D721Med (cell line): ENCODE results near the gene GPBP1L1.

ENCODE experiments used
- DNase-seq: peaks from one replicate; pipeline ENCODE4 v3.0.0; 2011; ENCODE audit warnings: low spot score; ENCODE audit not compliant: insufficient read length
- FAIRE-seq: peaks from 2 replicates; lab custom pipeline; 2011; peaks lifted over from hg19 to GRCh38; lab: Jason Lieb, UNC
- CTCF ChIP-seq: IDR thresholded peaks from 2 replicates; pipeline ENCODE4 v1.5.1; 2012; ENCODE audit warnings: mild to moderate bottlenecking, control low read depth; ENCODE audit not compliant: insufficient read depth; ENCODE audit errors: missing control alignments

GPBP1L1 gene

GRCh38 chr1:45667321-45668111 lies 18.8 kb downstream of the GPBP1L1 start:
- no peak for FAIRE-seq
- no peak for TF ChIP-seq CTCF
- no peak for DNase-seq

- no peak for TF ChIP-seq CTCF
- DNase-seq (no peak), FAIRE-seq (no peak)
Observed at GRCh38 chr1:45666836-45667235, 19.5 kb downstream of the GPBP1L1 start.

GRCh38 chr1:45660336-45660735 lies 26.0 kb downstream of the GPBP1L1 start:
- no peak for TF ChIP-seq CTCF

GRCh38 chr1:45659222-45659621 lies 27.1 kb downstream of the GPBP1L1 start:
- no peak for TF ChIP-seq CTCF

More at GRCh38 chr1:45660336-45660735, 26.0 kb downstream of the GPBP1L1 start:
- FAIRE-seq, result no peak
- no peak for DNase-seq

GRCh38 chr1:45658171-45658570 lies 28.2 kb downstream of the GPBP1L1 start:
- no peak for TF ChIP-seq CTCF
- FAIRE-seq (no peak), DNase-seq (no peak)

More at GRCh38 chr1:45659222-45659621, 27.1 kb downstream of the GPBP1L1 start:
- no peak for DNase-seq
- no peak for FAIRE-seq

GRCh38 chr1:45656573-45657226 lies 29.6 kb downstream of the GPBP1L1 start:
- FAIRE-seq, result no peak
- DNase-seq, result no peak
- no peak for TF ChIP-seq CTCF
